SK-N-SH (cell line): ENCODE results near the gene P2RX1. TPM values are rescaled to one million over a fixed set of nuclear protein-coding genes. Genes with fewer than 3 reads are reported as not detected.
"Not testable (repeated sequence)": the region's sequence is repeated elsewhere in the genome, so short reads cannot be mapped to it uniquely, and the experiment has no call there.

ENCODE experiments used
- CTCF ChIA-PET: fragments of 300-600, 350-600 bp; formaldehyde crosslinking; extraction: SDS; loops from one replicate; lab custom pipeline; 2021; lab: Yijun Ruan, JAX
- POLR2A ChIA-PET: fragments of 350-600 bp; sonication (Branson Sonifier 250); formaldehyde crosslinking; extraction: SDS; loops from one replicate; lab custom pipeline; 2020; ENCODE audit warnings: antibody characterized with exemption, inconsistent platforms; lab: Yijun Ruan, JAX
- DNase-seq: peaks from one replicate; pipeline ENCODE4 v3.0.0; 2012
- H2AFZ ChIP-seq: fragments of 200-600 bp; sonication (generic); 2 replicates; pipeline ENCODE4 v1.8.1; 2016; ENCODE audit warnings: antibody characterized with exemption, mild to moderate bottlenecking, low read depth
- H3F3A ChIP-seq: fragments of 200-600 bp; sonication (generic); replicated peaks from 2 replicates; pipeline ENCODE3; 2016; ENCODE audit warnings: antibody characterized with exemption, mild to moderate bottlenecking; ENCODE audit not compliant: insufficient read depth
- H3K27ac ChIP-seq, 2 experiments: fragments of 200-500 bp in 1 of 2; fragments of 200-600 bp in 1 of 2; sonication (Bioruptor generic) in 1 of 2; sonication (generic), shearing (Covaris generic) in 1 of 2; 2 replicates each; pipeline versions ENCODE4 v1.5.1 to v1.6.1; 2014 to 2016; ENCODE audit warnings: low read depth in 2 of 2, inconsistent platforms in 1 of 2, low read length in 1 of 2, mild to moderate bottlenecking in 1 of 2, mixed read lengths in 1 of 2
- H3K27me3 ChIP-seq: fragments of 200-600 bp; sonication (generic), shearing (Covaris generic); 2 replicates; pipeline ENCODE4 v1.6.1; 2016; ENCODE audit warnings: mixed run types; ENCODE audit not compliant: insufficient read depth
- H3K36me3 ChIP-seq, 2 experiments: fragments of 200-500 bp in 1 of 2; fragments of 200-600 bp in 1 of 2; sonication (Bioruptor generic) in 1 of 2; sonication (generic) in 1 of 2; replicated peaks in 1 of 2; 2 replicates each; pipeline versions ENCODE3 to v1.5.1; 2014 to 2016; ENCODE audit warnings: low read length in 1 of 2, mild to moderate bottlenecking in 1 of 2; ENCODE audit not compliant: insufficient read depth in 2 of 2, control insufficient read depth in 1 of 2
- H3K4me1 ChIP-seq, 2 experiments: fragments of 200-500 bp in 1 of 2; fragments of 200-600 bp in 1 of 2; sonication (Bioruptor generic) in 1 of 2; sonication (generic), shearing (Covaris generic) in 1 of 2; 2 replicates each; pipeline versions ENCODE4 v1.5.1 to v1.6.1; 2014 to 2016; ENCODE audit warnings: low read depth in 1 of 2, low read length in 1 of 2, mixed run types in 1 of 2; ENCODE audit not compliant: insufficient read depth in 2 of 2, control insufficient read depth in 1 of 2
- H3K4me2 ChIP-seq: fragments of 200-600 bp; sonication (generic), shearing (Covaris generic); 2 replicates; pipeline ENCODE4 v1.6.1; 2017; ENCODE audit warnings: mixed run types
- H3K4me3 ChIP-seq, 2 experiments: fragments of 200-500 bp in 1 of 2; fragments of 200-600 bp in 1 of 2; sonication (Bioruptor generic) in 1 of 2; sonication (generic), shearing (Covaris generic) in 1 of 2; 2 replicates each; pipeline versions ENCODE4 v1.5.1 to v1.8.1; 2014 to 2016; ENCODE audit warnings: low read depth in 2 of 2, inconsistent platforms in 1 of 2, low read length in 1 of 2, mild to moderate bottlenecking in 1 of 2, mixed read lengths in 1 of 2, moderate library complexity in 1 of 2
- H3K79me2 ChIP-seq: fragments of 200-600 bp; sonication (generic); 2 replicates; pipeline ENCODE4 v1.8.1; 2017; ENCODE audit warnings: mild to moderate bottlenecking; ENCODE audit not compliant: insufficient read depth
- H3K9ac ChIP-seq: fragments of 200-600 bp; sonication (generic); 2 replicates; pipeline ENCODE4 v1.6.1; 2017; ENCODE audit warnings: mixed run types
- H3K9me2 ChIP-seq: fragments of 200-600 bp; sonication (generic); 2 replicates; pipeline ENCODE4 v1.6.1; 2017; ENCODE audit warnings: mixed run types
- H3K9me3 ChIP-seq: fragments of 200-600 bp; sonication (generic); 2 replicates; pipeline ENCODE4 v1.6.1; 2017; ENCODE audit warnings: mixed run types, mild to moderate bottlenecking, moderate library complexity
- H4K20me1 ChIP-seq: fragments of 200-600 bp; sonication (generic); 2 replicates; pipeline ENCODE4 v1.6.1; 2017; ENCODE audit warnings: mild to moderate bottlenecking, mixed run types; ENCODE audit not compliant: insufficient read depth
- JUND ChIP-seq: IDR thresholded peaks from 2 replicates; pipeline ENCODE4 v1.4.0; 2012
- MXI1 ChIP-seq: IDR thresholded peaks from 2 replicates; pipeline ENCODE4 v1.6.1; 2012; ENCODE audit warnings: mild to moderate bottlenecking, low read depth, low read length, improper control_type of control experiment
- NFIC ChIP-seq: IDR thresholded peaks from 2 replicates; pipeline ENCODE4 v1.4.0; 2012; ENCODE audit warnings: borderline replicate concordance
- NRF1 ChIP-seq: IDR thresholded peaks from 2 replicates; pipeline ENCODE4 v1.6.1; 2012; ENCODE audit warnings: low read depth, mild to moderate bottlenecking, low read length
- RFX5 ChIP-seq: IDR thresholded peaks from 2 replicates; pipeline ENCODE4 v1.6.1; 2012; ENCODE audit warnings: mild to moderate bottlenecking, improper control_type of control experiment, low read length
- TAF1 ChIP-seq: IDR thresholded peaks from 2 replicates; pipeline ENCODE4 v1.6.1; 2012; ENCODE audit warnings: low read depth, mild to moderate bottlenecking, low read length, moderate library complexity, borderline replicate concordance
- YY1 ChIP-seq: IDR thresholded peaks from 2 replicates; pipeline ENCODE4 v1.4.0; 2012; ENCODE audit warnings: low read depth, mild to moderate bottlenecking
- WGBS: methylation state at CpG from one replicate; pipeline ENCODE4 v1.1.6; 2017; ENCODE audit warnings: low lambda C conversion rate; 5-methylcytosine and 5-hydroxymethylcytosine counted together
- polyA plus RNA-seq, 3 experiments: library from polyadenylated mRNA; depleted of rRNA; stranded (reverse); fragments of >200 nt; gene quantifications; 2 replicates each; pipeline ENCODE4 v1.2.3, GENCODE V29; 2012
- TF ChIP-seq, protein P1 (sequence below): IDR thresholded peaks from 2 replicates; pipeline ENCODE4 v1.4.0; 2012; ENCODE audit warnings: low read depth
- TF ChIP-seq, protein P2 (sequence below): IDR thresholded peaks from 2 replicates; pipeline ENCODE4 v1.4.0; 2012; ENCODE audit warnings: low read depth, borderline replicate concordance
- TF ChIP-seq, protein P3 (sequence below): fragments of 200-600 bp; sonication (generic); IDR thresholded peaks from 2 replicates; pipeline ENCODE4 v1.6.1; 2017; ENCODE audit warnings: antibody characterized with exemption, mild to moderate bottlenecking, moderate library complexity
- TF ChIP-seq, protein P4 (sequence below): fragments of 150-350 bp; IDR thresholded peaks from 2 replicates; pipeline ENCODE4 v1.6.1; 2017; ENCODE audit warnings: antibody characterized with exemption, low read length, low read depth, borderline replicate concordance

P2RX1 gene
- polyA plus RNA-seq, 1 of the 3 experiments (the other 2 are of a cell fraction): not detected

DNA sequence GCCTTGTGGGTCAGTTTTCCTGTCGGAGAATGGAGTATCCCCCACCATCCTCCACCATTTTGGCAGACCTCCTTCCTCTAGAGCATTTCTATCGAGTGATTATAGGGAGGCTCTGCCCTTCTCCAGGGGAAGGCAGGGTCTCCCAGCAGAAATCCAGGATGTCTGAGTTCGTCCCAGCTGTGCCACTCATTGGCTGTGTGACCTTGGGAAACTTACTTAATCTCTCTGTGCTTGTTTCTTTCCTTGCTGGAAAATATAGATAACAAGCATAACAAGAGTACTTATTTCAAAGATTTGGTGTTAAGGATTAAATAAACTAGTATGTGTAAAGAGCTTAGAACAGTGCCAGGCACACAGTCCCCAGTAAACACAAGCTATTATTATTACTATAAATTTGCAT lies 33.2 kb upstream of the P2RX1 start:
- DNase-seq: no peak
- Histone ChIP-seq H2AFZ (no peak overlapping the region), H3F3A (no peaks in the 10 kb centered on the region), H3K79me2 (no peaks in the 10 kb centered on the region), H3K4me1 (peaks cover 0 to 8% of the 10 kb centered on the region in 2 experiments; a peak in 1 of 4 replicates), H3K9ac (no peak overlapping the region), H3K36me3 (no peaks in the 10 kb centered on the region), H3K4me3 (no peak overlapping the region), H3K4me2 (no peak overlapping the region), H3K9me2 (no peaks in the 10 kb centered on the region), H3K27ac (no peak overlapping the region), H3K27me3 (no peaks in the 10 kb centered on the region), H4K20me1 (no peaks in the 10 kb centered on the region), H3K9me3 (no peaks in the 10 kb centered on the region)
- no peak for TF ChIP-seq NRF1
- TF ChIP-seq, protein P1, sequence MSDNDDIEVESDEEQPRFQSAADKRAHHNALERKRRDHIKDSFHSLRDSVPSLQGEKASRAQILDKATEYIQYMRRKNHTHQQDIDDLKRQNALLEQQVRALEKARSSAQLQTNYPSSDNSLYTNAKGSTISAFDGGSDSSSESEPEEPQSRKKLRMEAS: no peak
- TF ChIP-seq, protein P2, sequence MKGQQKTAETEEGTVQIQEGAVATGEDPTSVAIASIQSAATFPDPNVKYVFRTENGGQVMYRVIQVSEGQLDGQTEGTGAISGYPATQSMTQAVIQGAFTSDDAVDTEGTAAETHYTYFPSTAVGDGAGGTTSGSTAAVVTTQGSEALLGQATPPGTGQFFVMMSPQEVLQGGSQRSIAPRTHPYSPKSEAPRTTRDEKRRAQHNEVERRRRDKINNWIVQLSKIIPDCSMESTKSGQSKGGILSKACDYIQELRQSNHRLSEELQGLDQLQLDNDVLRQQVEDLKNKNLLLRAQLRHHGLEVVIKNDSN: no peak
- no peak for TF ChIP-seq YY1
- no peak for TF ChIP-seq MXI1
- TF ChIP-seq JUND: no peak
- no peak for TF ChIP-seq TAF1
- TF ChIP-seq RFX5: no peak
- TF ChIP-seq, protein P3, sequence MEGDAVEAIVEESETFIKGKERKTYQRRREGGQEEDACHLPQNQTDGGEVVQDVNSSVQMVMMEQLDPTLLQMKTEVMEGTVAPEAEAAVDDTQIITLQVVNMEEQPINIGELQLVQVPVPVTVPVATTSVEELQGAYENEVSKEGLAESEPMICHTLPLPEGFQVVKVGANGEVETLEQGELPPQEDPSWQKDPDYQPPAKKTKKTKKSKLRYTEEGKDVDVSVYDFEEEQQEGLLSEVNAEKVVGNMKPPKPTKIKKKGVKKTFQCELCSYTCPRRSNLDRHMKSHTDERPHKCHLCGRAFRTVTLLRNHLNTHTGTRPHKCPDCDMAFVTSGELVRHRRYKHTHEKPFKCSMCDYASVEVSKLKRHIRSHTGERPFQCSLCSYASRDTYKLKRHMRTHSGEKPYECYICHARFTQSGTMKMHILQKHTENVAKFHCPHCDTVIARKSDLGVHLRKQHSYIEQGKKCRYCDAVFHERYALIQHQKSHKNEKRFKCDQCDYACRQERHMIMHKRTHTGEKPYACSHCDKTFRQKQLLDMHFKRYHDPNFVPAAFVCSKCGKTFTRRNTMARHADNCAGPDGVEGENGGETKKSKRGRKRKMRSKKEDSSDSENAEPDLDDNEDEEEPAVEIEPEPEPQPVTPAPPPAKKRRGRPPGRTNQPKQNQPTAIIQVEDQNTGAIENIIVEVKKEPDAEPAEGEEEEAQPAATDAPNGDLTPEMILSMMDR: no peak
- TF ChIP-seq NFIC: no peak
- TF ChIP-seq, protein P4, sequence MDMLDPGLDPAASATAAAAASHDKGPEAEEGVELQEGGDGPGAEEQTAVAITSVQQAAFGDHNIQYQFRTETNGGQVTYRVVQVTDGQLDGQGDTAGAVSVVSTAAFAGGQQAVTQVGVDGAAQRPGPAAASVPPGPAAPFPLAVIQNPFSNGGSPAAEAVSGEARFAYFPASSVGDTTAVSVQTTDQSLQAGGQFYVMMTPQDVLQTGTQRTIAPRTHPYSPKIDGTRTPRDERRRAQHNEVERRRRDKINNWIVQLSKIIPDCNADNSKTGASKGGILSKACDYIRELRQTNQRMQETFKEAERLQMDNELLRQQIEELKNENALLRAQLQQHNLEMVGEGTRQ: no peak
- WGBS: 66% methylated on average over 3 of the region's 3 CpGs
- ChIA-PET CTCF (interaction anchor here (1.4 to 2.1 kb wide), 2 partner anchors 14 to 36 kb away, joined by 5 read pairs; no protein-coding TSS in a partner anchor), POLR2A (no interaction called here)

DNA sequence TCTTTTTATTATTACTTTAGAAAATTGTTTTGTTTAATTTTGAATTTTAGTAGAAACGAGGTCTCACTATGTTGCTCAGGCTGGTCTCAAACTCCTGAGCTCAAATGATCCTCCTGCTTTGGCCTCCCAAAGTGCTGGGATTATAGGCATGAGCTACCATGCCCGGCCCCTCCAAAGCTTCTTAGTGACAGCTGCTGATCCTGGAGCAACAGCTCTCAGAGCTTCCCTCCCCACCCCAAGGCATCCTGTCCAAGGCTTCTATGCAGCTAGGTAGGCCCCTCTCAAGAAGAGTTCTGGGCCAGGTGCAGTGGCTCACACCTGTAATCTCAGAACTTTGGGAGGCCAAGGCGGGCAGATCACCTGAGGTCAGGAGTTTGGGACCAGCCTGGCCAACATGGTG lies 32.3 kb upstream of the P2RX1 start:
- H3F3A ChIP-seq, H3K9ac ChIP-seq, H3K4me2 ChIP-seq, H3K9me3 ChIP-seq, H3K27ac ChIP-seq, H3K4me3 ChIP-seq, H3K27me3 ChIP-seq, H4K20me1 ChIP-seq, H3K9me2 ChIP-seq, POLR2A ChIA-PET, H2AFZ ChIP-seq, DNase-seq, H3K36me3 ChIP-seq, H3K79me2 ChIP-seq: not testable (repeated sequence)
- H3K4me1 ChIP-seq: peaks cover 0 to 16% of the 10 kb centered on the region in 2 experiments; a peak in 1 of 4 replicates
- CTCF ChIA-PET: interaction anchor here (0.8 to 2.1 kb wide), 3 partner anchors 12 to 35 kb away, joined by 3 to 5 read pairs (median 5); no protein-coding TSS in a partner anchor
- 84% methylated on average over 3 of the region's 3 CpGs for WGBS
